HCT116 (cell line): Measurements from ENCODE around the gene DDX50.

Source experiments
- CTCF ChIP-seq, 3 experiments: fragments of 200-600 bp in 1 of 3; sonication (generic) in 1 of 3; IDR thresholded peaks in 2 of 3; conservative IDR thresholded peaks in 1 of 3; 2 replicates each; pipeline ENCODE4 v1.5.1; 2012 to 2017; ENCODE audit warnings: low read depth in 2 of 3, low read length in 2 of 3, antibody characterized with exemption in 1 of 3, borderline replicate concordance in 1 of 3, control low read depth in 1 of 3, mild to moderate bottlenecking in 1 of 3, mixed read lengths in 1 of 3, mixed run types in 1 of 3, moderate library complexity in 1 of 3; ENCODE audit not compliant: insufficient read depth in 1 of 3
- EZH2phosphoT487 ChIP-seq: fragments of 200-600 bp; IDR thresholded peaks from 2 replicates; pipeline ENCODE4 v1.6.1; 2018; ENCODE audit warnings: antibody characterized with exemption, borderline replicate concordance
- MAX ChIP-seq: IDR thresholded peaks from 2 replicates; pipeline ENCODE4 v1.6.1; 2012
- POLR2A ChIP-seq: IDR thresholded peaks from 2 replicates; pipeline ENCODE4 v1.7.0; 2011; ENCODE audit warnings: borderline replicate concordance; ENCODE audit not compliant: insufficient read depth, insufficient read length; ENCODE audit errors: extremely low read depth
- POLR2AphosphoS5 ChIP-seq: IDR thresholded peaks from 2 replicates; pipeline ENCODE4 v1.6.1; 2011; ENCODE audit warnings: mild to moderate bottlenecking, low read depth, low read length, moderate library complexity
- REST ChIP-seq: IDR thresholded peaks from 2 replicates; pipeline ENCODE4 v1.6.1; 2012; ENCODE audit warnings: low read depth
- TCF7L2 ChIP-seq: IDR thresholded peaks from 2 replicates; pipeline ENCODE4 v1.7.0; 2011; ENCODE audit warnings: borderline replicate concordance, inconsistent platforms; ENCODE audit not compliant: insufficient read depth, insufficient read length; ENCODE audit errors: extremely low read depth
- YY1 ChIP-seq: IDR thresholded peaks from 2 replicates; pipeline ENCODE4 v1.6.1; 2011; ENCODE audit warnings: low read length, low read depth, moderate library complexity, mild to moderate bottlenecking; ENCODE audit not compliant: insufficient replicate concordance; ENCODE audit errors: extremely low read depth
- ZFX ChIP-seq: fragments of 450-650 bp; IDR thresholded peaks from 2 replicates; pipeline ENCODE4 v1.6.1; 2017

- TF ChIP-seq CTCF (IDR thresholded peaks at IDR 0.05 in 2 of 3, conservative IDR thresholded peaks at IDR 0.05 in 1 of 3; ENCODE audit: borderline replicate concordance in 1 of 3, insufficient read depth in 1 of 3, low read depth in 2 of 3, low read length in 2 of 3), result no peak
- TF ChIP-seq MAX, result no peak
- TF ChIP-seq POLR2A, result no peak
- no peak for TF ChIP-seq YY1
- no peak for TF ChIP-seq ZFX
- no peak for TF ChIP-seq REST
- no peak for TF ChIP-seq POLR2AphosphoS5
- no peak for TF ChIP-seq TCF7L2
- TF ChIP-seq EZH2phosphoT487, result no peak
These were observed 56.5 kb downstream of the DDX50 start for GRCh38 chr10:68957654-68958053.
